HepG2 (cell line): ENCODE results near the gene TPTE2.

Experiments used
- CEBPB ChIP-seq: IDR thresholded peaks from 2 replicates; pipeline ENCODE4 v1.6.1; 2011; ENCODE audit warnings: low read depth, low read length, improper control_type of control experiment, borderline replicate concordance
- CTCF ChIP-seq: sonication (generic); formaldehyde crosslinking; IDR thresholded peaks from 2 replicates; pipeline ENCODE4 v1.5.0; 2020; ENCODE audit warnings: mild to moderate bottlenecking, missing genetic modification reagents, moderate library complexity
- EZH2 ChIP-seq: conservative IDR thresholded peaks from 2 replicates; pipeline ENCODE4 v1.6.1; 2012; ENCODE audit warnings: mild to moderate bottlenecking, low read depth, low read length, moderate library complexity
- NBN ChIP-seq: fragments of 450-650 bp; conservative IDR thresholded peaks from 2 replicates; pipeline ENCODE4 v1.6.1; 2017
- POLR2A ChIP-seq, 2 experiments: IDR thresholded peaks; 2 replicates each; pipeline ENCODE4 v1.6.1; 2011; ENCODE audit warnings: low read depth in 2 of 2, low read length in 2 of 2, mild to moderate bottlenecking in 1 of 2, moderate library complexity in 1 of 2; ENCODE audit not compliant: insufficient read depth in 1 of 2
- ZBTB1 ChIP-seq: sonication (generic); formaldehyde crosslinking; IDR thresholded peaks from 2 replicates; pipeline ENCODE4 v1.4.0; 2020; ENCODE audit warnings: missing genetic modification reagents, borderline replicate concordance
- ZMYM3 ChIP-seq: sonication (generic); formaldehyde crosslinking; IDR thresholded peaks from 2 replicates; pipeline ENCODE4 v1.5.1; 2020; ENCODE audit warnings: mild to moderate bottlenecking, missing genetic modification reagents
- ZNF253 ChIP-seq: sonication (generic); formaldehyde crosslinking; IDR thresholded peaks from 2 replicates; pipeline ENCODE4 v1.8.0; 2022; ENCODE audit warnings: mild to moderate bottlenecking, missing genetic modification reagents, borderline replicate concordance
- ZNF331 ChIP-seq: sonication (generic); formaldehyde crosslinking; IDR thresholded peaks from 2 replicates; pipeline ENCODE4 v1.4.0; 2020; ENCODE audit warnings: missing genetic modification reagents

- TF ChIP-seq ZBTB1 (CRISPR knock-in tag) (no peak), NBN (no peak), EZH2 (no peak), CTCF (CRISPR knock-in tag) (no peak), ZNF331 (CRISPR knock-in tag) (no peak), ZNF253 (CRISPR knock-in tag) (no peak), POLR2A (IDR thresholded peaks at IDR 0.05; ENCODE audit: insufficient read depth in 1 of 2, low read depth in 2 of 2, low read length in 2 of 2) (no peak), ZMYM3 (CRISPR knock-in tag) (no peak), CEBPB (no peak)
Observed at GRCh38 chr13:19572280-19572679, 10.9 kb upstream of the TPTE2 start.
